Cardiac muscle cell (in vitro differentiated cells and primary cell): Measurements from ENCODE around the gene PILRA. TPM values are rescaled to one million over a fixed set of nuclear protein-coding genes. Genes with fewer than 3 reads are reported as not detected.
A peak's percentile ranks its signal among the peaks of the same experiment; 100 is the strongest.
"Not testable (repeated sequence)": the region's sequence is repeated elsewhere in the genome, so short reads cannot be mapped to it uniquely, and the experiment has no call there.

Experiments used
- DNase-seq, 2 donors: peaks; one replicate each; pipeline versions ENCODE4 v3.0.0 to v3.0.0-alpha.2; 2010 to 2017; ENCODE audit warnings: low read depth in 1 of 2, low spot score in 1 of 2
- H3K27ac ChIP-seq: fragments of 200-600 bp; sonication (generic); 2 replicates; pipeline ENCODE4 v1.5.1; 2016
- H3K27me3 ChIP-seq: fragments of 200-600 bp; sonication (generic); 2 replicates; pipeline ENCODE4 v1.6.0; 2016; ENCODE audit warnings: control low read depth
- H3K36me3 ChIP-seq: fragments of 200-600 bp; sonication (generic); 2 replicates; pipeline ENCODE4 v1.5.1; 2016; ENCODE audit warnings: control low read depth
- H3K4me1 ChIP-seq: fragments of 200-600 bp; sonication (generic); 2 replicates; pipeline ENCODE4 v1.8.1; 2017; ENCODE audit warnings: low read depth, mild to moderate bottlenecking, mixed run types
- H3K4me3 ChIP-seq: fragments of 200-600 bp; sonication (generic); 2 replicates; pipeline ENCODE4 v1.5.1; 2016; ENCODE audit warnings: mild to moderate bottlenecking
- H3K9me3 ChIP-seq: fragments of 200-600 bp; sonication (generic); 2 replicates; pipeline ENCODE4 v1.5.1; 2017; ENCODE audit warnings: low read depth, mild to moderate bottlenecking, control low read depth
- polyA plus RNA-seq: library from polyadenylated mRNA; unstranded; fragments of >200 nt; fragmentation: Nextera tagmentation; extraction: Ambion mirVana; gene quantifications from 2 replicates; pipeline ENCODE4 v1.2.1, GENCODE V29; 2016
- total RNA-seq: library from RNA; depleted of rRNA; stranded (reverse); fragments of >200 nt; gene quantifications from 2 replicates; pipeline ENCODE4 v1.2.3, GENCODE V29; 2016
- TF ChIP-seq, protein P1 (sequence below): IDR thresholded peaks from 2 replicates; pipeline ENCODE4 v1.5.1; 2012; ENCODE audit warnings: low read depth, mild to moderate bottlenecking, low read length

PILRA gene
- total RNA-seq, result 2.9 and 3.1 TPM in 2 replicates
- 2.3 and 4.0 TPM in 2 replicates for polyA plus RNA-seq

- Histone ChIP-seq H3K4me1 (no peaks in the 10 kb centered on the region), H3K4me3 (no peak within 1 kb of the TSS), H3K27me3 (no peaks in the 10 kb centered on the region), H3K36me3 (no peaks in the 10 kb centered on the region), H3K27ac (peak within 1 kb of the TSS; percentile 28), H3K9me3 (no peaks in the 10 kb centered on the region)
- TF ChIP-seq, protein P1, sequence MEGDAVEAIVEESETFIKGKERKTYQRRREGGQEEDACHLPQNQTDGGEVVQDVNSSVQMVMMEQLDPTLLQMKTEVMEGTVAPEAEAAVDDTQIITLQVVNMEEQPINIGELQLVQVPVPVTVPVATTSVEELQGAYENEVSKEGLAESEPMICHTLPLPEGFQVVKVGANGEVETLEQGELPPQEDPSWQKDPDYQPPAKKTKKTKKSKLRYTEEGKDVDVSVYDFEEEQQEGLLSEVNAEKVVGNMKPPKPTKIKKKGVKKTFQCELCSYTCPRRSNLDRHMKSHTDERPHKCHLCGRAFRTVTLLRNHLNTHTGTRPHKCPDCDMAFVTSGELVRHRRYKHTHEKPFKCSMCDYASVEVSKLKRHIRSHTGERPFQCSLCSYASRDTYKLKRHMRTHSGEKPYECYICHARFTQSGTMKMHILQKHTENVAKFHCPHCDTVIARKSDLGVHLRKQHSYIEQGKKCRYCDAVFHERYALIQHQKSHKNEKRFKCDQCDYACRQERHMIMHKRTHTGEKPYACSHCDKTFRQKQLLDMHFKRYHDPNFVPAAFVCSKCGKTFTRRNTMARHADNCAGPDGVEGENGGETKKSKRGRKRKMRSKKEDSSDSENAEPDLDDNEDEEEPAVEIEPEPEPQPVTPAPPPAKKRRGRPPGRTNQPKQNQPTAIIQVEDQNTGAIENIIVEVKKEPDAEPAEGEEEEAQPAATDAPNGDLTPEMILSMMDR, result no peak
- peak in 1 of 2 donors; percentile 35 for DNase-seq
Observed at GRCh38 chr7:100373261-100373831, at the start of gene PILRA. Gene PILRA, plus strand, starts transcription at chr7:100373487. Its CDS starts 170 bp downstream, at chr7:100373657.

GRCh38 chr7:100324194-100324593 lies 49.1 kb upstream of the PILRA start:
- not testable (repeated sequence) for H3K27ac ChIP-seq, H3K27me3 ChIP-seq, H3K9me3 ChIP-seq, H3K4me3 ChIP-seq, H3K36me3 ChIP-seq, DNase-seq, H3K4me1 ChIP-seq

DNA sequence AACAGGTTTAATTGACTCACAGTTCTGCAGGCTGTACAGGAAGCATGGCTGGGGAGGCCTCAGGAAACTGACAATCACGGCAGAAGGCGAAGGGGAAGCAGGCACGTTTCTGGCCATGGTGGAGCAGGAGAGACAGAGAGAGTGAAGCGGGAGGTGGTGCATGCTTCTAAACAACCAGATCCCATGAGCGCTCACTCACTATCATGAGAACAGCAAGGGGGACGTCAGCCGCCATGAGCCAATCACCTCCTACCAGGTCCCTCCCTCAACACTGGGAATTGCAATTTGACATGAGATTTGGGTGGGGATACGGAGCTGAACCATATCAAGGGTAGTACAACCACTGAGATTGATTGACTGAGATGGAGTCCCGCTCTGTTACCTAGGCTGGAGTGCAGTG lies 47.6 kb upstream of the PILRA start:
- not testable (repeated sequence) for H3K36me3 ChIP-seq, H3K9me3 ChIP-seq, H3K4me3 ChIP-seq, H3K27me3 ChIP-seq, DNase-seq, H3K27ac ChIP-seq, H3K4me1 ChIP-seq

GRCh38 chr7:100326914-100327313 lies 46.4 kb upstream of the PILRA start:
- H3K4me3 ChIP-seq, H3K9me3 ChIP-seq, H3K27ac ChIP-seq, H3K4me1 ChIP-seq, DNase-seq, H3K27me3 ChIP-seq, H3K36me3 ChIP-seq: not testable (repeated sequence)

DNA sequence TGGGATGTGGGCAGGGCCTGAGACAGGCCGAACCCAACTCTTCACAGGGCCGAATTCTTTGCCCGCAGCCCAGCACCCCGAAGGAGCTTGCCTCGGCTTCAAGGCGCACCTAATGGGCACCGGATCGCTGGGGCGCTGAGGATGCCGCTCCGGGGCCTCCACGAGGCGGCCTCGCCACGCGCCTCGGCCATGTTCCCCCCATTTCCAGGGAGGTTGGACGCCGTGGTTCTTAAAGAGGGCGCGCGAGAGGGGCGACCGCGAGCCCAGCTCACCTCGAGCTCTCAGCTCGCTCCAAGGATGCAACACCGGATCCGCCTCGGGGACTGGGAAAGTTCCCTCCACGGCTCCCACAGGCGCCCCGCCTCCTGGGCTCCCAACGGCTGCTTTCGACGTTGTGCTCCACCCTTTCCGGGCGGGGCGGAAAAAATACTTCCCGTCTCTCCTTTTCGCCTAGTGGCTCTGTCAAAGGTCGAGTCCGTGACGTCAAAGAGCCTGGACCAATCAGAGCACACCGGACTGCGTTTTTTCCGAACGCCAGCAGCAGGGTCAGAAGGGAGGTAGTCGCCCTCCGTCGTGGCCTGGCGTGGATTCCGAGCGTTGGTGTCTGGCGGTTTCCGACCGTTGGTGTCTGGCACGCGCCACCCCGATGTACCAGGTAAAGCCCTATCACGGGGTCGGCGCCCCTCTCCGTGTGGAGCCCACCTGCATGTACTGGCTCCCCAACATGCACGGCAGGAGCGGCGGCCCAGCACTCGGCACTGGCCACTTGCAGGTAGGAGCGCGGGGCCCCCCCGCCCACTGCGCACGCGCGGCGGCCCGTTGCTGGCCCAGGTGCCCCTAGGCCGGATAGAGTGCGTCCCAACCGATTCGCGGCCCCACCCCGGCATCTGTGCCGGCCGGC lies 37.5 kb upstream of the PILRA start:
- H3K36me3 ChIP-seq, H3K27me3 ChIP-seq, H3K9me3 ChIP-seq, H3K4me1 ChIP-seq: not testable (repeated sequence)
- peak; percentile 93 to 94 for DNase-seq
- peak overlapping the region; percentile 94 for H3K27ac ChIP-seq
- peak overlapping the region; percentile 66 for H3K4me3 ChIP-seq

- H3K36me3 ChIP-seq, H3K4me3 ChIP-seq, H3K27me3 ChIP-seq, H3K4me1 ChIP-seq, H3K9me3 ChIP-seq, DNase-seq, H3K27ac ChIP-seq: not testable (repeated sequence)
Observed at GRCh38 chr7:100338083-100338696, 35.1 kb upstream of the PILRA start.

GRCh38 chr7:100341286-100341685 lies 32.0 kb upstream of the PILRA start:
- H3K27ac ChIP-seq, result peak overlapping the region; percentile 23
- H3K36me3 ChIP-seq, result peaks cover 15% of the 10 kb centered on the region
- H3K4me3 ChIP-seq, H3K4me1 ChIP-seq, H3K27me3 ChIP-seq, DNase-seq, H3K9me3 ChIP-seq: not testable (repeated sequence)

- no peak overlapping the region for H3K4me3 ChIP-seq
- H3K4me1 ChIP-seq, result peaks cover 4% of the 10 kb centered on the region
- H3K9me3 ChIP-seq, result no peaks in the 10 kb centered on the region
- peaks cover 30% of the 10 kb centered on the region for H3K36me3 ChIP-seq
- H3K27me3 ChIP-seq, result no peaks in the 10 kb centered on the region
- TF ChIP-seq, protein P1, result no peak
- H3K27ac ChIP-seq, result no peak overlapping the region
- DNase-seq, result no peak
Observed at GRCh38 chr7:100342765-100343164, 30.5 kb upstream of the PILRA start.

GRCh38 chr7:100344124-100344559 lies 29.1 kb upstream of the PILRA start:
- not testable (repeated sequence) for H3K4me3 ChIP-seq, H3K4me1 ChIP-seq, DNase-seq, H3K9me3 ChIP-seq, H3K27me3 ChIP-seq
- H3K36me3 ChIP-seq, result peaks cover 33% of the 10 kb centered on the region
- peak overlapping the region; percentile 47 for H3K27ac ChIP-seq
